SK-N-SH (cell line): ENCODE measurements around the gene OSBPL7.

Experiments
- ELF1 ChIP-seq: IDR thresholded peaks from 2 replicates; pipeline ENCODE4 v1.4.0; 2012
- NFIC ChIP-seq: IDR thresholded peaks from 2 replicates; pipeline ENCODE4 v1.4.0; 2012; ENCODE audit warnings: borderline replicate concordance
- RFX5 ChIP-seq: IDR thresholded peaks from 2 replicates; pipeline ENCODE4 v1.6.1; 2012; ENCODE audit warnings: mild to moderate bottlenecking, improper control_type of control experiment, low read length
- SIN3A ChIP-seq: IDR thresholded peaks from 2 replicates; pipeline ENCODE4 v1.6.1; 2012; ENCODE audit warnings: low read depth, mild to moderate bottlenecking, low read length, moderate library complexity, borderline replicate concordance
- TF ChIP-seq, protein P1 (sequence below): fragments of 200-600 bp; sonication (generic); IDR thresholded peaks from 2 replicates; pipeline ENCODE4 v1.6.1; 2017; ENCODE audit warnings: antibody characterized with exemption, mild to moderate bottlenecking, moderate library complexity
- TF ChIP-seq, protein P2 (sequence below): IDR thresholded peaks from 2 replicates; pipeline ENCODE4 v1.6.1; 2012; ENCODE audit warnings: mild to moderate bottlenecking, low read depth, low read length, moderate library complexity

DNA sequence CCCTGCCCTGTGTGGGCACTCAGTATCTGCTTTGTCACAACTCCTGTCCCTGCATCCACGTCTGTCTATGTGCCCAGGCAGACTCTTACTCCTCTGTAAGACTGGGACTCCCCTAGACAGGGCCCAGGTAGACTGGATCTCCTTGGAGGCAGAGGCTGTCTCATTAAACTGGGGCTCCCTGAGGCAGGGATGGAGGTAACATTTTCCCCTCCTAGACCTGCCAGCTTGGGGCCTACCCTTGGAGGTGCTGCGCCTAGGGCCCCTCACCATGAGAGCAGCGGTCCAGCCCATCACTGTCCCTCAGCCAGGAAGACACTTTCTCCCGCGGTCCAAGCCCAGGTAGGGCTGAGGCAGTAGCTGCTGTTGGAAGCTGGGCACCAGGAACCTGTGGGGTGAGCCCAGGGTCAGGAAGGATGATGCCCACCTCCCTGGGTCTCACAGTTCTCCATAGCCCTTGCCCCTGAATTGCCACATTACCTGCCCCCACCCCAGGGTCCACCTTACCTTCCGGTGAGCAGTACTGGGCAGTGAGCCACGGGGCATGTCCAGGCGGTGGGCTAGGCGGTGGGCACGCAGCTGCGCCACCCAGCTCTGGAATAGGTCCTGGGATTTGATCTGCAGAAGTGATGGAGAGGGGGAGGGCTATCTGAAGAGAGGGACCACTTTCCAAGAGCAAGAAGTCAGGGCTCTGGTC, 3.4 kb downstream of the OSBPL7 start:
- TF ChIP-seq NFIC, result no peak
- TF ChIP-seq RFX5, result no peak
- TF ChIP-seq, protein P1, sequence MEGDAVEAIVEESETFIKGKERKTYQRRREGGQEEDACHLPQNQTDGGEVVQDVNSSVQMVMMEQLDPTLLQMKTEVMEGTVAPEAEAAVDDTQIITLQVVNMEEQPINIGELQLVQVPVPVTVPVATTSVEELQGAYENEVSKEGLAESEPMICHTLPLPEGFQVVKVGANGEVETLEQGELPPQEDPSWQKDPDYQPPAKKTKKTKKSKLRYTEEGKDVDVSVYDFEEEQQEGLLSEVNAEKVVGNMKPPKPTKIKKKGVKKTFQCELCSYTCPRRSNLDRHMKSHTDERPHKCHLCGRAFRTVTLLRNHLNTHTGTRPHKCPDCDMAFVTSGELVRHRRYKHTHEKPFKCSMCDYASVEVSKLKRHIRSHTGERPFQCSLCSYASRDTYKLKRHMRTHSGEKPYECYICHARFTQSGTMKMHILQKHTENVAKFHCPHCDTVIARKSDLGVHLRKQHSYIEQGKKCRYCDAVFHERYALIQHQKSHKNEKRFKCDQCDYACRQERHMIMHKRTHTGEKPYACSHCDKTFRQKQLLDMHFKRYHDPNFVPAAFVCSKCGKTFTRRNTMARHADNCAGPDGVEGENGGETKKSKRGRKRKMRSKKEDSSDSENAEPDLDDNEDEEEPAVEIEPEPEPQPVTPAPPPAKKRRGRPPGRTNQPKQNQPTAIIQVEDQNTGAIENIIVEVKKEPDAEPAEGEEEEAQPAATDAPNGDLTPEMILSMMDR, result no peak
- TF ChIP-seq SIN3A, result no peak
- no peak for TF ChIP-seq ELF1
- TF ChIP-seq, protein P2, sequence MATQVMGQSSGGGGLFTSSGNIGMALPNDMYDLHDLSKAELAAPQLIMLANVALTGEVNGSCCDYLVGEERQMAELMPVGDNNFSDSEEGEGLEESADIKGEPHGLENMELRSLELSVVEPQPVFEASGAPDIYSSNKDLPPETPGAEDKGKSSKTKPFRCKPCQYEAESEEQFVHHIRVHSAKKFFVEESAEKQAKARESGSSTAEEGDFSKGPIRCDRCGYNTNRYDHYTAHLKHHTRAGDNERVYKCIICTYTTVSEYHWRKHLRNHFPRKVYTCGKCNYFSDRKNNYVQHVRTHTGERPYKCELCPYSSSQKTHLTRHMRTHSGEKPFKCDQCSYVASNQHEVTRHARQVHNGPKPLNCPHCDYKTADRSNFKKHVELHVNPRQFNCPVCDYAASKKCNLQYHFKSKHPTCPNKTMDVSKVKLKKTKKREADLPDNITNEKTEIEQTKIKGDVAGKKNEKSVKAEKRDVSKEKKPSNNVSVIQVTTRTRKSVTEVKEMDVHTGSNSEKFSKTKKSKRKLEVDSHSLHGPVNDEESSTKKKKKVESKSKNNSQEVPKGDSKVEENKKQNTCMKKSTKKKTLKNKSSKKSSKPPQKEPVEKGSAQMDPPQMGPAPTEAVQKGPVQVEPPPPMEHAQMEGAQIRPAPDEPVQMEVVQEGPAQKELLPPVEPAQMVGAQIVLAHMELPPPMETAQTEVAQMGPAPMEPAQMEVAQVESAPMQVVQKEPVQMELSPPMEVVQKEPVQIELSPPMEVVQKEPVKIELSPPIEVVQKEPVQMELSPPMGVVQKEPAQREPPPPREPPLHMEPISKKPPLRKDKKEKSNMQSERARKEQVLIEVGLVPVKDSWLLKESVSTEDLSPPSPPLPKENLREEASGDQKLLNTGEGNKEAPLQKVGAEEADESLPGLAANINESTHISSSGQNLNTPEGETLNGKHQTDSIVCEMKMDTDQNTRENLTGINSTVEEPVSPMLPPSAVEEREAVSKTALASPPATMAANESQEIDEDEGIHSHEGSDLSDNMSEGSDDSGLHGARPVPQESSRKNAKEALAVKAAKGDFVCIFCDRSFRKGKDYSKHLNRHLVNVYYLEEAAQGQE, result no peak
